Colonic mucosa (tissue), 4 donors: ENCODE results near the gene HDHD5. TPM values are rescaled to one million over a fixed set of nuclear protein-coding genes. Genes with fewer than 3 reads are reported as not detected.
A peak's percentile ranks its signal among the peaks of the same experiment; 100 is the strongest.

Experiments
- DNase-seq: peaks from one replicate; pipeline ENCODE4 v3.0.0-alpha.2; 2020
- H3K27ac ChIP-seq: fragments of 200-600 bp; one replicate; pipeline ENCODE4 v1.8.0; 2021
- H3K27me3 ChIP-seq: fragments of 200-600 bp; one replicate; pipeline ENCODE4 v1.8.0; 2021
- H3K36me3 ChIP-seq: fragments of 200-600 bp; one replicate; pipeline ENCODE4 v1.8.0; 2021
- H3K4me1 ChIP-seq: fragments of 200-600 bp; one replicate; pipeline ENCODE4 v1.8.0; 2021; ENCODE audit warnings: mild to moderate bottlenecking
- H3K4me3 ChIP-seq: fragments of 200-600 bp; one replicate; pipeline ENCODE4 v1.8.0; 2021
- H3K9ac ChIP-seq, 2 donors: one replicate each; pipeline ENCODE4 v1.7.0; 2013; ENCODE audit warnings: control low read depth in 2 of 2, low read depth in 2 of 2, low read length in 2 of 2
- H3K9me3 ChIP-seq: fragments of 200-600 bp; one replicate; pipeline ENCODE4 v1.8.0; 2021
- intact Hi-C: fragments of 100-400 bp; cut with DNase I; formaldehyde crosslinking; loops from one replicate; pipeline ENCODE4 v1.14.1; 2022
- total RNA-seq, 2 donors: library from RNA; stranded (reverse); fragmentation: NEBNext Ultra II Directional in 1 of 2; extraction: Animal tissue kit (Norgen Biotek cat#: 25700) in 1 of 2; gene quantifications; one replicate each; pipeline ENCODE4 v1.2.1, GENCODE V29; 2021
- TF ChIP-seq, protein P1 (sequence below): fragments of 200-600 bp; IDR thresholded peaks from one replicate; pipeline ENCODE4 v1.8.0; 2022; ENCODE audit warnings: antibody characterized with exemption, mild to moderate bottlenecking
- donor health status: healthy.
- donor health status: DM: no; HTN: no; CAD: no.
- donor health status: DM: no; HTN: no; CAD: no.

Gene HDHD5
- total RNA-seq, 2 donors from 2014 or later = 38.1 to 50.0 TPM

DNA sequence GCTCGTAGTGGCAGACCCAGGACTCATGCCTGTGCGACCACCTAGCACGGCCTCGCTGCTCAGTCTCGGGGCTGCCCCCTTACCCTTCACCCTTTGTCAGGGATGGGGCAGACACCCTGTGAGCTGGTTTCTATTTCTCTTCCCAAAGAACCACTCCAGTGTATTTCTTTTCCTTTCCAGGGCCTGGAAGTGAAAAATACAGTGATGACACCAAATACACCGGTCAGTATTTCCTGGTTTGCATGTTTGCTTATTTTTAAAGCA lies 51.6 kb downstream of the HDHD5 start:
- Histone ChIP-seq H3K36me3 (peaks cover 4% of the 10 kb centered on the region), H3K4me3 (no peak overlapping the region), H3K9ac (no peak overlapping the region), H3K27me3 (no peaks in the 10 kb centered on the region), H3K4me1 (no peaks in the 10 kb centered on the region), H3K27ac (peak overlapping the region; percentile 1), H3K9me3 (no peaks in the 10 kb centered on the region)
- no peak for DNase-seq
- TF ChIP-seq, protein P1, sequence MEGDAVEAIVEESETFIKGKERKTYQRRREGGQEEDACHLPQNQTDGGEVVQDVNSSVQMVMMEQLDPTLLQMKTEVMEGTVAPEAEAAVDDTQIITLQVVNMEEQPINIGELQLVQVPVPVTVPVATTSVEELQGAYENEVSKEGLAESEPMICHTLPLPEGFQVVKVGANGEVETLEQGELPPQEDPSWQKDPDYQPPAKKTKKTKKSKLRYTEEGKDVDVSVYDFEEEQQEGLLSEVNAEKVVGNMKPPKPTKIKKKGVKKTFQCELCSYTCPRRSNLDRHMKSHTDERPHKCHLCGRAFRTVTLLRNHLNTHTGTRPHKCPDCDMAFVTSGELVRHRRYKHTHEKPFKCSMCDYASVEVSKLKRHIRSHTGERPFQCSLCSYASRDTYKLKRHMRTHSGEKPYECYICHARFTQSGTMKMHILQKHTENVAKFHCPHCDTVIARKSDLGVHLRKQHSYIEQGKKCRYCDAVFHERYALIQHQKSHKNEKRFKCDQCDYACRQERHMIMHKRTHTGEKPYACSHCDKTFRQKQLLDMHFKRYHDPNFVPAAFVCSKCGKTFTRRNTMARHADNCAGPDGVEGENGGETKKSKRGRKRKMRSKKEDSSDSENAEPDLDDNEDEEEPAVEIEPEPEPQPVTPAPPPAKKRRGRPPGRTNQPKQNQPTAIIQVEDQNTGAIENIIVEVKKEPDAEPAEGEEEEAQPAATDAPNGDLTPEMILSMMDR = no peak
- intact Hi-C loops = no loop called here

DNA sequence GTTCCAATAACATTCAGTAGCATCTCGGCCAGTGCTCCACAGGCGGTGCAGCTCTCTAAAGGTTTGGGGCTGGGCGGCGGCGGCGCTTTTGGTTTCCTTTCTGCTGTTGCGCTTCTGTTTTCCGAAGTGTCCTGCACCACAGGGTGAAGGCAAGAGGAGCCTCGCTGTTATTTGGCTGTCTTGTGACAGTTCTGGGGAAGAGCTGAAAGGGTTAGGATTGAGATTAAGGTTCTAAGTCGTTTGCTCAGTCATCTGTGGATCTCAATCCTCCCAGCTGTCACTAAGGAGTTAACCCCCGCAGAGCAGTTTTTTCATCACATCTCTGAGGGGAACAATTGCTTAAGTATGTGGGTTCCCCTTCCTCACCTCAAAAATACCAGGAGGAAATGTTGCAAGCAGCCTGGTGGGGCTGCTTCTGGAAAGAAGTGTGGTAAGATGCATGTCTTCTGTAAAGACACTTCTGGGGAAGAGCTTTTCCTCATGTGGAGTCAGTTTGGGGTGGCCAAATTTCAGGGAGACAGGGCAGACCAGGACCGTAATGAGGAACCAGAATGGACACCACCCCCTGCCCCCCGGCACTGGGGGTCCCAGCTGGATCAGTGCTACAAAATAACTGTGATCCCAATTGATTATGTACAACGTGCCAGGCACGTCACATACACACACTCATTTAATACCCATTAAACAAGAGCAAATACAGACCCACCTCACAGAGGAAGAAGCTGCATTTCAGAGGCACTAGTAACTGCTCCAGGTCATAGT lies 52.1 kb downstream of the HDHD5 start:
- TF ChIP-seq, protein P1 = no peak
- Histone ChIP-seq H3K9me3 (no peaks in the 10 kb centered on the region), H3K9ac (peak overlapping the region in 1 of 2 donors; percentile 24), H3K4me3 (no peak overlapping the region), H3K4me1 (no peaks in the 10 kb centered on the region), H3K36me3 (peaks cover 4% of the 10 kb centered on the region), H3K27ac (peak overlapping the region; percentile 1), H3K27me3 (no peaks in the 10 kb centered on the region)
- no peak for DNase-seq
- intact Hi-C loops = no loop called here

DNA sequence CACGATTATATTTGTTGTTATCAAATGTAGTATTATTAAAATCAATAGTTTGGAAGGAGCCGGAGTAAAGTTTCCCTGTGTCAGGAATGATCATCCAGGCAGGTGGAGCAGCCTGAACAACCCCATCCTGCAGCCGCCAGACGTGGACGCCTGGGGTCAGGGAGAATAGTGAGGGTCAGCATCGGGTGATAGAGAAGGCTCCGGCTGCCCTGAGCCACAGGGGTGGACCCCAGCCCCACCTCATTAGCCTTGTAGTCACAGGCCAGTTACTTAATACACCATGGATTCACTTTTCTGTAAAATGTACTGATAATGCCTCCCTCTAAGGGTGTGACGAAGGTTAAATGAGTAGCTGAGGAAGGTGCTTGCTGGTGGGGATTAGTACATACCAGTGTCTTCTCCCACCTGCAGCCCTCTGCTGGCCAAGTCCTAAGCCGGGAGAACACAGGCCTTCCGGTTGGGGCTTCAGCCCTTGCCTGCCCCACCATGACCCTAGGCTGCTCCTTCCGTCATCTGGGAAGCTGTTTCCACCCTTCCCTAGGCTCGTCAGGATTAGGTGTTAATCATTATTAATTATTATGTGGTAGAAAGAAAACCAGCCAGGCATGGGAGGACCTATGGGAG lies 52.8 kb downstream of the HDHD5 start:
- TF ChIP-seq, protein P1 = no peak
- Histone ChIP-seq H3K36me3 (peaks cover 4% of the 10 kb centered on the region), H3K27me3 (no peaks in the 10 kb centered on the region), H3K4me1 (no peaks in the 10 kb centered on the region), H3K4me3 (no peak overlapping the region), H3K27ac (peak overlapping the region; percentile 1), H3K9me3 (no peaks in the 10 kb centered on the region), H3K9ac (no peak overlapping the region)
- DNase-seq = no peak
- intact Hi-C loops = no loop called here

DNA sequence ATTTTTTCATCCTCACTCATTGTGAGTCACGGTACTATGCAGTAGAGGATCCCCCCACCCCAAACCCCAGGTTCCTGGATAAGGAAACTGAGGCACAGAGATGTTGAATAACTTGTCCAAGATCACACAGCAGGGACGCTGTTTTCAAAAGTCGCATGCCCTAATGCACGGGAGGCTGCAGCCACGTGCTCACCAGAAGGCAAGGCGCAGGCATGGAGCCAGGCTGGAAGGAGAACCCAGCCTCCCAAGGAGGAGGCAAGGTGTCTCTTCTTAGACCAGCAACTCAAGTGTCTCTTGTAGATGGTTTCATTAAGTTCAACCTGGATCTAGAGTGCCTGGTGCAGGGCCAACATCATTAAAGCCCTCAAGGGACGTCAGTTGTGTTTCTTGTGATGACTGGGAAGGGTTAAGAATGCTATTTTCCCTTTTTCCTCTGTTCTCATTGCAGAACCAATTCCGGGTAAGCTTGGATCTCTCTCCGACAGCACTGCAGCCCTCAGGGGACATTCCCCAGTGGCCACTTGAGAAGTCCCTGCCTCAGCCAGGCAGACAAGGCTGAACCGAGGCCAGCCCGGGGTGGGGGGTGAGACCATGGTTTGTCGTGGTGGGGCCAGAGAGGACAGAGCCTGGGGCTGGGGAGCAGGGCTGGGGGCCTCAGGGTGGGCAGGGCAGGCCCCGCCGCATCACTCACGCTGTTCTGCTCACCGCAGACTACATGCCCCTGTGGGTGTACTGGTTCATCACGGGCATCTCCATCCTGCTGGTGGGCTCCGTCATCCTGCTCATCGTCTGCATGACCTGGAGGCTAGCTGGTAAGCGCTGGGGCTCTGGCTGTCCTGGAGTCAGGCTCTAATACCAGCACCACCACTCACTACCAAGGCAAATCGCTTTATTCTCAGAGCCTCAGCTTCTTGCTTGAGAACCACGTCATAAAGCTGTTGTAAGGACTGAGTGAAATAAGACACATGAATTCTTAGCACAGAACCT lies 53.6 kb downstream of the HDHD5 start:
- intact Hi-C loops = no loop called here
- no peak overlapping the region for H3K4me3 ChIP-seq
- H3K9ac ChIP-seq = no peak overlapping the region
- DNase-seq = no peak
- TF ChIP-seq, protein P1 = no peak
- H3K9me3 ChIP-seq = no peaks in the 10 kb centered on the region
- no peaks in the 10 kb centered on the region for H3K4me1 ChIP-seq
- no peak overlapping the region for H3K27ac ChIP-seq
- peaks cover 4% of the 10 kb centered on the region for H3K36me3 ChIP-seq
- no peaks in the 10 kb centered on the region for H3K27me3 ChIP-seq

DNA sequence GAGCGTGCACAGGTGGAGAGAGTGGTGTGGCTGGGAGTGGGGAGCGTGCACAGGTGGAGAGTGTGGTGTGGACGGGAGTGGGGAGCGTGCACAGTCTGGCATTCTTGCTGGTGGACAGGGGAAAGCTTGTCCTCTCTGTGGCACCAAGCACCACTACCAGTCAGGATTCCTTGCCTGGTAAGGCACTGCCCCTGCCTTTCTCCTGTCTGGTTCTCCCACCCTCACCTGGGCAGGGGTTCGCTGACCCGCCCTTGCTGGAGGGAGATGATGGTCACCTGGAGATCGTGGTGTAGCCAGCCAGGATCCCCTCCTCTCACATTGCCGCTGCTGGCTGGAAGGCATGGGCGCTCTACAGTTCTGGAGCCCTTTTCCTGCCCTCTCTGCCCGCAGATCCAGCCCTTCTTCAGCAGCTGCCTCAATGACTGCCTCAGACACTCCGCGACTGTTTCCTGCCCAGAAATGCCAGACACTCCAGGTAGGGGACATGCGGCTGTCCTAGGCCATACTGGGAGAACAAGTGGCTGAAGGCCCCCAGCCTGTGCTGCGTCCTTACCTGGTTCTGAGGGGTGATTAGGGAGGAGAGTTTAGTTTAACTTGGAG lies 54.6 kb downstream of the HDHD5 start:
- Histone ChIP-seq H3K4me1 (no peaks in the 10 kb centered on the region), H3K27ac (no peak overlapping the region), H3K27me3 (no peaks in the 10 kb centered on the region), H3K4me3 (no peak overlapping the region), H3K36me3 (no peaks in the 10 kb centered on the region), H3K9me3 (no peaks in the 10 kb centered on the region), H3K9ac (no peak overlapping the region)
- TF ChIP-seq, protein P1 = no peak
- intact Hi-C loops = no loop called here
- DNase-seq = no peak
